OCI-LY7 (cell line): ENCODE measurements around the gene GPR35.

Experiments used
- CTCF ChIP-seq: fragments of 200-600 bp; sonication (generic); conservative IDR thresholded peaks from 2 replicates; pipeline ENCODE4 v1.5.1; 2014; ENCODE audit warnings: mild to moderate bottlenecking, antibody characterized with exemption, low read length, moderate library complexity, mixed read lengths
- EZH2phosphoT487 ChIP-seq: fragments of 200-600 bp; sonication (generic); IDR thresholded peaks from 2 replicates; pipeline ENCODE4 v1.6.1; 2018; ENCODE audit warnings: low read depth, borderline replicate concordance, mild to moderate bottlenecking, mixed run types, antibody characterized with exemption, low read length, moderate library complexity, mixed read lengths

GRCh38 chr2:240578488-240578887 lies 46.8 kb upstream of the GPR35 start:
- TF ChIP-seq CTCF: no peak
- no peak for TF ChIP-seq EZH2phosphoT487
